Bronchial epithelial cell (primary cell): ENCODE data around the gene TEX13D. TPM values are rescaled to one million over a fixed set of nuclear protein-coding genes. Genes with fewer than 3 reads are reported as not detected.
"Not testable (repeated sequence)": the region's sequence is repeated elsewhere in the genome, so short reads cannot be mapped to it uniquely, and the experiment has no call there.

Experiments
- DNase-seq: peaks from one replicate; pipeline ENCODE4 v3.0.0-alpha.2; 2010; ENCODE audit warnings: low read depth
- FAIRE-seq: peaks from 2 replicates; lab custom pipeline; 2011; peaks lifted over from hg19 to GRCh38; lab: Jason Lieb, UNC
- H3K27me3 ChIP-seq: 2 replicates; pipeline ENCODE4 v1.5.1; 2011; ENCODE audit warnings: low read length; ENCODE audit not compliant: control insufficient read depth, insufficient read depth
- H3K36me3 ChIP-seq: 2 replicates; pipeline ENCODE4 v1.5.1; 2011; ENCODE audit warnings: low read length; ENCODE audit not compliant: control insufficient read depth, insufficient read depth
- H3K4me3 ChIP-seq: 2 replicates; pipeline ENCODE4 v1.5.1; 2011; ENCODE audit warnings: mild to moderate bottlenecking, low read depth, low read length, control low read depth
- total RNA-seq: library from RNA; depleted of rRNA; stranded (reverse); fragments of >200 nt; gene quantifications from 2 replicates; pipeline ENCODE4 v1.2.1, GENCODE V29; 2014
- TF ChIP-seq, protein P1 (sequence below): IDR thresholded peaks from 2 replicates; pipeline ENCODE4 v1.5.1; 2011; ENCODE audit warnings: mild to moderate bottlenecking, moderate library complexity, low read length, control low read depth, inconsistent platforms; ENCODE audit not compliant: insufficient read depth, severe bottlenecking

The TEX13D gene
- total RNA-seq, 1 donor from 2014 or later, result not detected

DNA sequence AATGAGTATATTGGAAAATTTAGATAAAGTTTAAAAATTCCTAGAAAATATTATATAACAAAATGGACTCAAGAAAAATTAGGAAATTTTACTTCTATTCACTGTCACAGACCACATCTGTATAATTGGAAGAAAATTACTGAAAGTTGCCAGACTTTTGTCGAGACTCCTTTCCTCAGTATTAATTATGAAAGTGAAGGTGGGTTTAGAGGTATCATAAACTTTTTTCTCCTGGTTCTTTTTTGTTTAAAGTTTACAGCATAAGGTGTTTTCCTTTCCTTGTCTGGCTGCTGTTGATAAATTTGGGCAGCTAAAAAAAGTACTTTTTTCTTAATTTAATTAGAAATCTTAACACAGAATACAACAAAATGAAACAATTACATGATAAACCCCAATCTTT lies 6.7 kb upstream of the TEX13D start:
- DNase-seq (no peak), FAIRE-seq (no peak)
- H3K27me3 ChIP-seq, result no peaks in the 10 kb centered on the region
- TF ChIP-seq, protein P1, sequence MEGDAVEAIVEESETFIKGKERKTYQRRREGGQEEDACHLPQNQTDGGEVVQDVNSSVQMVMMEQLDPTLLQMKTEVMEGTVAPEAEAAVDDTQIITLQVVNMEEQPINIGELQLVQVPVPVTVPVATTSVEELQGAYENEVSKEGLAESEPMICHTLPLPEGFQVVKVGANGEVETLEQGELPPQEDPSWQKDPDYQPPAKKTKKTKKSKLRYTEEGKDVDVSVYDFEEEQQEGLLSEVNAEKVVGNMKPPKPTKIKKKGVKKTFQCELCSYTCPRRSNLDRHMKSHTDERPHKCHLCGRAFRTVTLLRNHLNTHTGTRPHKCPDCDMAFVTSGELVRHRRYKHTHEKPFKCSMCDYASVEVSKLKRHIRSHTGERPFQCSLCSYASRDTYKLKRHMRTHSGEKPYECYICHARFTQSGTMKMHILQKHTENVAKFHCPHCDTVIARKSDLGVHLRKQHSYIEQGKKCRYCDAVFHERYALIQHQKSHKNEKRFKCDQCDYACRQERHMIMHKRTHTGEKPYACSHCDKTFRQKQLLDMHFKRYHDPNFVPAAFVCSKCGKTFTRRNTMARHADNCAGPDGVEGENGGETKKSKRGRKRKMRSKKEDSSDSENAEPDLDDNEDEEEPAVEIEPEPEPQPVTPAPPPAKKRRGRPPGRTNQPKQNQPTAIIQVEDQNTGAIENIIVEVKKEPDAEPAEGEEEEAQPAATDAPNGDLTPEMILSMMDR, result no peak
- no peaks in the 10 kb centered on the region for H3K36me3 ChIP-seq
- no peak overlapping the region for H3K4me3 ChIP-seq

DNA sequence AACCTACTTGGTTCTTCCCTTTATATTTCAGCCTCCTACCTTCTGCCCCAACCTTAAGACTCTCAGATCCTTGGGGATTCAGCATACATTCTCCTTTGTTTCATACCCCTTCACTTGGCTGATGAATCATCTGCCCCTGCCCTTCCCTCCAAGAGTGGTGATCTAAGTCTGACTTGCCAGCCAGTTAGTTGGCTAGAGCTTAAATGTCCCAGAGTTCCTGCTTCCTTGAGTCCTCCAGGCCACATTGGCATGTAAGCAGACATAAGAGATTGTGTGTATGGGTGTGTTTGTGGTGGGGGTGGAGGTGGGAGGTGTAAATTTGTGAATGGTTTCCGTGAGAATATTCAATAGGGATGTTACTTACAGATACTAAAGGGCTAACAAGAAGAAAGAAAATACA lies 3.7 kb upstream of the TEX13D start:
- TF ChIP-seq, protein P1, result no peak
- Histone ChIP-seq H3K27me3 (no peaks in the 10 kb centered on the region), H3K4me3 (no peak overlapping the region), H3K36me3 (no peaks in the 10 kb centered on the region)
- FAIRE-seq, result no peak
- DNase-seq, result peak; percentile 82

DNA sequence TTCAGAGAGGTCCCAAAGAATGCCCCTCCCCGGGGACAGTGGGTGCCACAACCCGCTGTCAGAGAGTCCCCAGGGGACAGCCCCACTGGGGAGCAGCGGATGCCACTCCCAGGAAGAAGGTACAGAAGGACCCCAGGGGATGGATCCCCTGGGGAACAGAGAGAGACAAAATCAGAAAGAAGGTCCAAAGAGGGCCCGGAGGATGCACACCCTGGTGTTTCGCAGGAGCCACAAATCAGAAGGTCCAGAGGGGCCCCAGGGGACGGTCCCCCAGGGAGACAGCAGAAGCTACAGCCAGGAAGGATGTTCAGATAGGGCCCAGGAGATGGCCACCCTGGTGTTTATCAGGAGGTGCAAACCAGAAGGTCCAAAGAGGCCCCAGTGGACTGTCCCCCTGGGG lies 1.4 kb downstream of the TEX13D start:
- no peak for FAIRE-seq
- no peak overlapping the region for H3K4me3 ChIP-seq
- H3K27me3 ChIP-seq, result no peaks in the 10 kb centered on the region
- TF ChIP-seq, protein P1, result no peak
- H3K36me3 ChIP-seq, result no peaks in the 10 kb centered on the region
- no peak for DNase-seq

DNA sequence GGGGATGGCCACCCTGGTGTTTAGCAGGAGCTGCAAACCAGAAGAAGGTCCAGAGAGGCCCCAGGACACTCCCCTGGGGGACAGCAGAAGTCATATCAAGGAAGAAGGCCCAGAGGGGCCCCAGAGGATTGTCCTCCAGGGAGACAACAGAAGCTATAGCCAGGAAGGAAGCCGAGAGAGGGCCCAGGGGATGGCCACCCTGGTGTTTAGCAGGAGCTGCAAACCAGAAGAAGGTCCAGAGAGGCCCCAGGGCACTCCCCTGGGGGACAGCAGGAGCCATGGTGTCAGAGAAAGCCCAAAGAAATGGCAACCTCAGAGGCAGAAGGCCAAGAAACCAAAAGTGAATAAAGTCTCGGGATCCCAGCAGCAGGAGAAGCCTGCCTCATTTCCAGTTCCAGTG lies 2.1 kb downstream of the TEX13D start:
- DNase-seq, H3K4me3 ChIP-seq, H3K36me3 ChIP-seq, H3K27me3 ChIP-seq, FAIRE-seq: not testable (repeated sequence)

DNA sequence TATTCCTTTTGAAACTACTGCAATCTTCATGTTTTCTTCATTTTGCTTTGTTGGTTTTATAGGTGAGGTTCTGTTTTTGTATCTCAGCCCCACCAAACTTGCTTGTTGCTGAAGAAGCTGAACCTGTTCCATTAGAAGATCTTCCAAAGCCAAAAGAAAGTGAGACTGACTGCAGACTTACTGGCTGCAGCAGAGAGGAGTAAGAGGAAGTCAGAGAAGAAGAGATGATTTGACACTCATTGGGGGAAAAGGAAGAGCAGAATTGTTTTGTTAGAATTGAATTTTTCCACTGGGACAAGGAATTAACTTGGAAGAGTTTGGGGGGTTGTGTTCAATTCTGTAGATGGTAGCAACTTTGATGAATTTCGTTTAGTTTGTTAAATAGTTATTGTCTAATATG lies 3.1 kb downstream of the TEX13D start:
- FAIRE-seq (no peak), DNase-seq (no peak)
- no peaks in the 10 kb centered on the region for H3K27me3 ChIP-seq
- H3K36me3 ChIP-seq, result no peaks in the 10 kb centered on the region
- TF ChIP-seq, protein P1, result no peak
- no peak overlapping the region for H3K4me3 ChIP-seq

DNA sequence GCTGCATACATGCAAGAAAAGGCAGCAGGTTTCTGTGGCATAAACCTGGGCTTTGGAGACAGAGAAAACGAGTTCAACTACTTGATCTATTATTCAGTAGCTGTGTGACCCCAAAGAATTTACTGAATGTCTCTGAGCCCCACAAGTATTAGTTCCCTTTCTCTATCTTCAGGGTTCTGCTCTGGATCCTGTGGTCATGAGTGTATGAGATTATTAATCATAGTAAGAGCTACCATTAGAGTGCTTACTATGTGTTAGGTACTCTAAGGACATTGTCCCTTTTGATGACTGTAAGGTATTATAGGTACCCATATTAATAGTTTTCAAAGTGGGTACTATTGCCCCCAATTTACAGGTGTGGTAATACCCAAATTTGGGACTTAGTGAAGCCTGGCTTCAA lies 5.5 kb downstream of the TEX13D start:
- H3K4me3 ChIP-seq, result no peak overlapping the region
- FAIRE-seq (no peak), DNase-seq (no peak)
- H3K27me3 ChIP-seq, result no peaks in the 10 kb centered on the region
- H3K36me3 ChIP-seq, result no peaks in the 10 kb centered on the region
- TF ChIP-seq, protein P1, result no peak
